Raji (cell line): ENCODE data around the gene PDE6B.

Experiments used
- POLR2A ChIP-seq: IDR thresholded peaks from 2 replicates; pipeline ENCODE4 v1.6.1; 2011; ENCODE audit warnings: low read depth, low read length, control low read depth; ENCODE audit not compliant: insufficient read depth

PDE6B gene

DNA sequence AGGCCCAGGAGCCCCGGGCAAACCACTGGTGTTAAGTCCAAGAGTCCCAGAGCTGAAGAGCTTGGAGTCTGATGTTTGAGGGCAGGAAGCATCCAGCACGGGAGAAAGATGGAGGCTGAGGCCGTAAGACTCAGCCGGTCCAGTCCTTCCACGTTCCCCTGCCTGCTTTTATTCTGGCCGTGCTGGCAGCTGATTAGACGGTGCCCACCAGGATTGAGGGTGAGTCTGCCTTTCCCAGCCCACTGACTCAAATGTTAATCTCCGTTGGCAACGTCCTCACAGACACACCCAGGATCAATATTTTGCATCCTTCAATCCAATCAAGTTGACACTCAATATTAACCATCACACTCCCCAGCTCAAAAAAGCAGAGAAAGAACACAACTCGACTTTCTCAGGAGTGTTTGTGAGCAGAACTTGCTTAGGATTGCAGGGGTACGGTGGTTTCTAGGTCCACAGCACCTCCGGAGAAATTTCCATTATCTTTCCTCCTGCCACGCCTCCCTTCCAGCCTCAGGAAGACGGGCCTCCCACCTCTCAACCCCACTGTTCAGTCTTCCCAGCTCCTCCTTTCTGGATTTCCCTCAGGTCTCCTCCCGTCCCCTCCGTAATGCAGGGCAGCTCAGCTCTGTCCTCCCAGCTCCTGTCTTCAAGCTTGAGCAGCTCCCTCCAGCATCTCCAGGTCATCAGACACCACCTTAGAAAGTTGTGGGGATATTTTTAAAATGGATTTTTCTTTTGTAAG, 36.0 kb upstream of the PDE6B start:
- no peak for TF ChIP-seq POLR2A

DNA sequence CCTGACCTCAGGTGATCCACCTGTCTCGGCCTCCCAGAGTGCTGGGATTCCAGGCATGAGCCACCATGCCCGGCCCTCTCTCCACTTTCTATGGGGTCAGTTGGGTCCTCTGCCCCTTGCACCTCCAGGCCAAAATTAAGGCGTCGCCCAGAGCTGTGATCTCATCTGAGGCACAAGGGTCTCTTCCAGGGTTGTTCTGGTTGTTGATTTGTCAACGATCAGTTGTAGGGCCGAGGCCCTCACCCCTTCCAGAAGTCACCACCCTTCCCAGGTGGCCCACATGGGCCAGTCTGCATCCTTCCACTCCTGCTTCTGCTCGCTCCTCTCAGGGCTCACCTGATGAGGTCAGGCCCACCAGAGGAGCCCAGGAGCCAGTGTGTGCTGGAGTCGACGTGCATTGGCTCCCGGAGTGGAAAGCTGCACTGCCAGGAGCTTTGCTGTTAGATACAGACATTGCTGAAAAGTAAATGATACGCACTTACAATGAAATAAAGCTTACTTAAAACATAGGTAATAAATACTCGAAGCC, 35.0 kb upstream of the PDE6B start:
- TF ChIP-seq POLR2A, result no peak

DNA sequence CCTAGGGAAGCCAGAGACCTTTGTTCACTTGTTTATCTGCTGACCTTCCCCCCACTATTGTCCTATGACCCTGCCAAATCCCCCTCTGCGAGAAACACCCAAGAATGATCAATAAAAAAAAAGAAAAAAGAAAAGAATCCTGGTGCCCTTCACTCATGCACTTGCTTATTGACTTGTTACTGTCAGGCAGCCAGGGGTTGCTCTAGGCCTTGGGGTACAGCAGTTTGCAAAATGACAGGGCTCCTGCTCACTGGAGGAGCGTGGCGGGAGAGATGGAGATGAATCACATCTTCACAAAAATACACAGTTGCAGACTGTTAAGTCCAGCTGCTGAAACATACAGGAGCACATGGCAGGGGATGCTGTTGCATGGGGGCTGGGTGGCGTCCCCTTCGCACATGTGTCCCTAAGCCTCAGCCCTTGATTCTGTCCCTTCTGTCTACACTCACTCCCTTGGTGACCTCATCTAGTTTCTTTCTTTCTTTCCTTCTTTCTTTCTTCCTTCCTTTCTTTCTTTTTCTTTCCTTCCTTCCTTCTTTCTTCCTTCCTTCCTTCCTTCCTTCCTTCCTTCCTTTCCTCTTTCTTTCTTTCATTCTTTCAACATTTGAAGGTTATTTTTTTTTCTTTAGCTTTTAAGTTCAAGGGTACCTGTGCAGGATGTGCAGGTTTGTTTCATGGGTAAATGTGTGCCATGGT, 32.4 kb upstream of the PDE6B start:
- TF ChIP-seq POLR2A, result no peak

DNA sequence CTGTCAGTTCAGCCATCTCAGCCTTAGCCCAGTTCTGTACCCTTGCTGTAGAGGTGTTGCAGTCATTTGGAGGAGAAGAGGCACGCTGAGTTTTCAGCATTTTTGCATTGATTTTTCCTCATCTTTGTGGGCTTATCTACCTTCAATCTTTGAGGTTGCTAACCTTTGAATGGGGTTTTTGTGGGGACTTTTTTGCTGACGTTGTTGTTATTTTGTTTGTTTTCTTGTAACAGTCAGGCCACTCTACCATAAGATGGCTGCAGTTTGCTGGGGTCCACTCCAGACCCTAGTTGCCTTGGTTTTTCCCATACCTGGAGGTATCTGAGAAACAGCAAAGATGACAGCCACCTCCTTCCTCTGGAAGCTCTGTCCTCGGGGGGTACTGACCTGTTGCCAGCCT, 26.4 kb upstream of the PDE6B start:
- no peak for TF ChIP-seq POLR2A

DNA sequence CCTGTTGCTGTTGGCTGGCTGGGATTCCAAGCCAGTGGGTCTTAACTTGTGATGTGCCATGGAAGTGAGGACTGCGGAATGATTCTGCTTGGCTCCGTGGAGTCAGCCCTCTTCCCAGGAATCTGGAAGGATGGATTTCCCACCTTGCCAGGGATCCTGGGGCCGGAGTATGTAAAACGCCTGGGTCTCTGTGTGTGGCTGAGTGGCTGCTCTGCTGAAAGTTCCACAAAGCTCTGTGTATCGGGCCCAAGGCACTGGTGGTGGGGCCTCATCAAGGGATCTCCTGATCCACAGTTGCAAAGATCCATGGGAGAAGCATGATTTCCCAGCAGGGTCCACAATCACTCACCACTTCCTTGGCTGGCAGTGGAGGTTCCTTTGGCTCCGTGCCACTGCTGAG, 25.2 kb upstream of the PDE6B start:
- no peak for TF ChIP-seq POLR2A

DNA sequence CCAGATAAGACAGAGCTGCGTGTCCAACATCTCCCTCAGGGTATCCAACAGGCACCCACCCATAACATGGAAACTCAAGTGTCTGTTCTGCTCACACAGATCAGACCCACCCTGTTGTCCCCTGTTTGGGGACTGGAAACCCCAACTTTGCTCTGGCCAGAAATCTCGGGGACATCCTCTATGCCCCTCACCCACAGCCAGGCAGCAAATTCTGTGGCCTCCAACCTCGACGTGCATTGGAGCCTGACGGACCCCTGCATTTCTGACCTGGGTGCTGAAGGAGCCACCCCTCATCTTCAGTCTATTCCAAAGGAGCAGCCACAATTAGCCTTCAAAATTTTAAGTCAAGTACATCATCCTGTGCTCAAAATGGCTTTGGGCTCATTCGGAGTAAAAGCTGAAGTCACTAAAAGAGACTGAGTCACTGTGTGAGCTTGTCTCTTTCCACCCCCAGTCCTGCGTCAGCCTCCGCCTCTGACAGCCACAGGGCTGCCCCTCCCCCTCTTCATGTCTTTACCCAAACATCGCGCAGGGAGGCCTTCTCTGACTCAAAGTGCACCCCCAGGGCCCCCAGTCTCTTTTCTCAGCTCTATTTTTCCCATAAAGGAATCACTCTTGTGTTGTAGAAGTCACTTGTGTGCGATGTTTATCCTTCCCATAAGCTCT, 24.4 kb upstream of the PDE6B start:
- no peak for TF ChIP-seq POLR2A

DNA sequence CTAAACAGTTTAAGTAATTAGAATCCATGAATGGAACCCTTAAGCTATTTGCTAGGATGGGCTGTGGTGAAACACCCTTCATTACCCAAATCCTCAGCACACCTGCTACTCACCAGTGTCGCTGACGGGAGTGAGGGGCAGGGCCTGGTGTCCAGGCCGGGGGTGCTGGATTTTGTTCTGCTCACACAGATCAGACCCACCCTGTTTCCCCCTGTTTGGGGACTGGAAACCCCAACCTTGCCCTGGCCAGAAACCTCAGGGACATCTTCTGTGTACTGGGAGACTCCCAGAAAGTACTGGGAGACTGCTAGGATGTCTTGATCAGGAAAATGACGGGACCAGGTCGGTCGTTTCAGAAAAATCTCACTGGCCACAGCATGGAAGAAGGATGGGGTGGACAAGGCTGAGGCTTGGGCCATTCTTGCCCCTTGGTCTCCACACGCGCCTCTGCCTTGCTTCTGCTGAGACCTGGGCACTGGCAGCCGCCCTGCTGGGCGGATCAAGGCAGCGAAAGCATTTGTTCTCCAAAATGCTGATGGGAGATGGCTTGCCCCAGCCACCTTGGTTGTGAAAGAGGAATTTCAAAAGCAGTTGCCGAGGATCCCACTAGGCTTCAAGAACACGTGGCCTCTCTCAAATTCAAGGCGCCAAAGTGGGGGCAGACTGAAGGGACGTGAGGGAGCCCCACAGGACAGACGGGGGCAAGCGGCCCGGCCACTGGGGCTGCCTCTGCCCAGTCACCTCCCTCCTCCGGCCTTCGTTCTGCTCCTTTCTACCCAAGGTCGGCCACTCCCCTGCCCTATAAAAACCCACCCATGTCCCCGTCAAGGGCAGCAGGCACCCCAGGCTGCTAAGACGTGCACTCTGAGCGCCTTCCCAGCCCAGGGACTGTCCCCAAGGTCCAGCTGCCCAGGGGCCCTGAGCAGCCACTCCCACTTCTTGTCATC, 23.5 kb upstream of the PDE6B start:
- no peak for TF ChIP-seq POLR2A

DNA sequence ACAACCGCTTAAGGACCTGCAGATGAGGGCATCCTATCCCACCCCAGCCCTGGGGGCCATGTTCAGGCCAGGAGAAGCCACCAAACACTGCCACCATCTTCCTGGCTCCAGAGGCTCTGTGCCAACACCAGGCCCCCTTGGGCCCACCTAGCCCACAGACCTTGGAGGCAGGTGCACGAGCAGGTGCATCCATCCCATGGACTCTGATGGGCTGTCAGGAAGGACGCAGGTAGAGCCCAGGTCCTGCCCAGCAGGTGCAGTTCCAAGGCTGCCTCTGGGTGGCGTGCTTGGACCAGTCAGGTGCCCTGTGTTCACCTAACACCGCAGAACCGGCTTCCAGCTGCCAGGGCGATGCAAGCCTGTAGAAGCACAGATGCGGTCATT, 22.8 kb upstream of the PDE6B start:
- TF ChIP-seq POLR2A, result peak; percentile 35; the same call in 1 of the 2 replicates

DNA sequence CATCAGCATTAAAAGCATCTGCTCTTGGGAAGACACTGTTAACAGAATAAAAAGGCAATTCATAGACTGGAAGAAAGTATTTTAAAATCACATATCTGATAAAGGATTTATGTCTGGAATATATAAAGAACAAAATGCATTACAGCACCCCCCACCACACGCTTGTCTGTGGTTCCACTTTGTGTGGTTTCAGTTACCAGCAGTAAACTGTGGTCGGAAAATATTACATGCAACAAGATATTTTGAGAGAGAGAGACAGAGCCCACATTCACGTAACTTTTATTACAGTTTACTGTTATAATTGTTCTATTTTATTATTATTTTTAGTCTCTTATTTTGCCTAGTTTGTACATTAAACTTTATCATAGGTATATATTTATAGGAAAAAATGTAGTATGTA, 21.2 kb upstream of the PDE6B start:
- no peak for TF ChIP-seq POLR2A

DNA sequence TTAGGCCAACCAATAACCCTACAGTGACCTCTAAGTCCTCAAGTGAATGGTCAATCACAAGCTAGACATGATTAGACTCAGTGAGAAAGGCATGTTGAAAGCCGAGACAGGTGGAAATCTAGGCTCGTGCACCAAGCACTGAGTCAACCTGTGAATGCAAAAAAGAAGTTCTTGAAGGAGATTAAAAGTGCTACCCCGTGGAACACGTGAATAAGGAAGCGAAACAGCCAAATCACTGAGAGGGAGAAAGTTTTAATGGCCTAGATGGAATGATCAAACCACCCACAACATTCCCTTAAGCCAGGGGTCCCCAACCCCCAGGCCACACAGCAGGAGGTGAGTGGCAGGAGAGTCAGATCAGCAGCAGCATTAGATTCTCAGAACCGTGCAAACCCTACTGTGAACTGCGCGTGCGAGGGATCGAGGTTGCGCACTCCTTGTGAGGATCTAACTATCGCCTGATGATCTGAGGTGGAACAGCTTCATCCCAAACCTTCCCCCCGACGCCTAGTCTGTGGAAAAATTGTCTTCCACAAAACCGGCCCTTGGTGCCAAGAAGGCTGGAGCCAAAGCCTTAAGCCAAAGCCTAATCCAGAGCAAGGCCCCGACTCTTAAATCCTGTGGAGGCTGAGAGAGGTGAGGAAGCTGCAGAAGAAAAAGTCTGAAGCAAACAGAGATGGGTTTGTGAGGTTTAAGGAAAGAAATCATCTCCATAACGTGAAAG, 19.5 kb upstream of the PDE6B start:
- no peak for TF ChIP-seq POLR2A

DNA sequence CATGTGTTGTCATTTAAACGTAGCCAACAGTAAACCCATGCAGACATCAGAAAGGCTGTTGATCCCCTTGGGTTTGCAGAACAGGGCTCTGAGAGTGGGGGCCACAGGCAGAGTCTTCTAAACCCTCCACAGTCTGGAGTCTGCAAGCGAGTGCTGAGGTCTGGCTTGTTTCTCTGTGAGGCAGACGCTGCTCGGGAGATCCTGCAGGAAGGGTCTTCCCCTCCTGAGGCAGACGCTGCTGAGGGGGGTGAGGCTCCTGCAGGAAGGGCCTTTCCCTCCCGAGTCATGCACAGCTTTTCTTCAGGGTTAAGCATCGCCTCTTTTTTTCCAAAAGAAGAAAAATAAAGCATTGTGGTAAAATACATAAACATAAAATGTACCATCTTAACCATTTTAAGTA, 17.1 kb upstream of the PDE6B start:
- TF ChIP-seq POLR2A, result no peak

DNA sequence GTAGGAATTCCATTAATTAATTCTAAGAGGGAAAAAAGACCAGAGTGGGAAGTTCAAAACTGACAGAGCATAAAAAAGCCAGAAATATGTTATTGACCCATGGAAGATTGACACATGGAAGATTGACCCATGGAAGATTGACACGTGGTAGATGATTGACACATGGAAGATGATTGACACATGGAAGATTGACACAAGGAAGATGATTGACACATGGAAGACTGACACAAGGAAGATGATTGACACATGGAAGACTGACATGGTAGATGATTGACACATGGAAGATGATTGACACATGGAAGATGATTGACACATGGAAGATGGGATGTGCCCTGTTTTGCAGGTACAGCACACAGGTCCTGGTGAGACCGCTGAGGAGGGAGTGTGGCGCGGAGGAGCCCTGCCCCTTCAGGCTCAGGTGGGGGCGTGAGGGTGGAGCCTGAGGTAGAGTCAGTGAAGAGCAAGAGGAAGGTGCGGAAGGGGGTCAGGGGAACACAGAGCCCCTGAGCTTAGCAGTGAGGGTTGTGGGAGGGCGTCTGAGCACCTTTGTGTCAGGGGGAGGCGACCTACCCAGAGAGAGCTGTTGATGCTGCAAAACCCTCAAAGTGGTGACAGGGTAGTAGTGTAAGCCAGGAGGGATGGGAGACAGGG, 15.8 kb upstream of the PDE6B start:
- TF ChIP-seq POLR2A, result no peak

DNA sequence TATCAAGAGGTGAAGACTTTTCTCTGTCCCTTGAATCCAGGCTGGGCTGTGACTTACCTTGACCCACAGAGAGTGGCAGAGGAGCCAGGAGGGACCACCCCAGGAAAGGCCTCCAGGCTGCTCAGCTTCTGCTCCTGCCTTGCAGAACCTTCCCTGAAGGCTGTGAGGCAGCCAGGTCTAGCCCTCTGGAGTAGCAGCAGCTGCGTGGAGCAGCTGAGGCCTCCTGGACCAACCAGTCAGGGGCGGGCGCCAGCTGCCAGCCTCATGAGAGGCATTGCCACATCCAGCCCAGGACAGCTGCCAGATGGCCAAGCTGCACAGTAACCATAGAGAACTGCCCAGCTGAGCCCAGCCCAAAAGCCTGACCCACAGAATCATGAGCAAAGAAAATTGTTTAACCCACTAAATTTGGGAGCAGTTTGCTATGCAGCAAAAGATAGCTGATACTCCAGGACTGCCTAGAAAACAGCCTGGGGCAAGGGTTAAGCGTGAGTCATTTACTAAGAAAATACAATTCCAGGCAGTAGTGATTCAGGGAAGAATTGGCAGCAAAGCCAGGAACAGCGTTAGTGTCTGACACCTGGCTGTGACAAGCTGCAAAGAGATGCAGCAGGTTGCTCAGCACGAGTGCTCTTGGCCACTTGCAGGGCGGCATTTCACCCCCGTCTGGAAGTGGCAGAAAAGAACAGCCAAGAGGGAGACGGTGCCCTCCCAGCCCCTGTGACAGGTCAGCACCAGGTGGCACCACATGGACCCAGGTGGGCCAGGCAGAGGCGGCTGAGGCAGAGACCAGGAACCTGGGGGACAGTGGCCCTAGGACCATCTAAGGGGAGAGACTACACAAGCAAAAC, 14.7 kb upstream of the PDE6B start:
- TF ChIP-seq POLR2A, result no peak
